GM12878 (cell line): ENCODE measurements around the gene SLC15A4. TPM values are rescaled to one million over a fixed set of nuclear protein-coding genes. Genes with fewer than 3 reads are reported as not detected.

Source experiments
- BHLHE40 ChIP-seq, 2 experiments: fragments of 450-650 bp in 1 of 2; IDR thresholded peaks; 2 replicates each; pipeline ENCODE4 v1.6.1; 2011 to 2017; ENCODE audit warnings: low read depth in 2 of 2, borderline replicate concordance in 1 of 2, improper control_type of control experiment in 1 of 2, low read length in 1 of 2, mild to moderate bottlenecking in 1 of 2
- BRCA1 ChIP-seq: IDR thresholded peaks from 2 replicates; pipeline ENCODE4 v1.6.1; 2011; ENCODE audit warnings: low read depth, low read length, improper control_type of control experiment
- DPF2 ChIP-seq: fragments of 450-650 bp; IDR thresholded peaks from 2 replicates; pipeline ENCODE4 v1.6.1; 2017; ENCODE audit warnings: mild to moderate bottlenecking
- EZH2 ChIP-seq: IDR thresholded peaks from 2 replicates; pipeline ENCODE4 v1.6.1; 2012; ENCODE audit warnings: low read depth, mild to moderate bottlenecking, control low read depth, inconsistent platforms, low read length, borderline replicate concordance; ENCODE audit not compliant: control insufficient read depth
- GATAD2B ChIP-seq: fragments of 450-650 bp; conservative IDR thresholded peaks from 2 replicates; pipeline ENCODE4 v1.6.1; 2017; ENCODE audit warnings: low read depth, mild to moderate bottlenecking, moderate library complexity
- HDAC2 ChIP-seq: fragments of 200-600 bp; sonication (generic); IDR thresholded peaks from 2 replicates; pipeline ENCODE4 v1.6.1; 2017
- IKZF1 ChIP-seq: fragments of 450-650 bp; conservative IDR thresholded peaks from 2 replicates; pipeline ENCODE4 v1.6.1; 2017; ENCODE audit warnings: antibody characterized with exemption, mild to moderate bottlenecking
- NFYA ChIP-seq: IDR thresholded peaks from 2 replicates; pipeline ENCODE4 v1.6.1; 2011; ENCODE audit warnings: low read depth, mild to moderate bottlenecking, low read length, improper control_type of control experiment, borderline replicate concordance
- NR2C1 ChIP-seq: fragments of 450-650 bp; IDR thresholded peaks from 2 replicates; pipeline ENCODE4 v1.6.1; 2017; ENCODE audit warnings: antibody characterized with exemption, mild to moderate bottlenecking, moderate library complexity
- NR2C2 ChIP-seq: IDR thresholded peaks from 2 replicates; pipeline ENCODE4 v1.6.1; 2011; ENCODE audit warnings: borderline replicate concordance, low read depth; ENCODE audit not compliant: control insufficient read depth, insufficient read length
- PML ChIP-seq: IDR thresholded peaks from 2 replicates; pipeline ENCODE4 v1.6.1; 2012; ENCODE audit warnings: low read length, inconsistent platforms
- POLR2AphosphoS2 ChIP-seq: IDR thresholded peaks from 2 replicates; pipeline ENCODE4 v1.6.1; 2011; ENCODE audit warnings: low read depth, mild to moderate bottlenecking, low read length, improper control_type of control experiment, moderate library complexity
- PRDM15 ChIP-seq: fragments of 450-650 bp; formaldehyde crosslinking; IDR thresholded peaks from 2 replicates; pipeline ENCODE4 v1.4.0; 2020; ENCODE audit warnings: mild to moderate bottlenecking, moderate library complexity
- RAD21 ChIP-seq: IDR thresholded peaks from 2 replicates; pipeline ENCODE4 v1.6.1; 2011; ENCODE audit warnings: mild to moderate bottlenecking, low read depth, low read length, moderate library complexity; ENCODE audit not compliant: insufficient read depth
- RAD51 ChIP-seq: fragments of 450-650 bp; IDR thresholded peaks from 2 replicates; pipeline ENCODE4 v1.6.1; 2016; ENCODE audit warnings: moderate library complexity, mild to moderate bottlenecking, inconsistent platforms
- RB1 ChIP-seq: fragments of 450-650 bp; formaldehyde crosslinking; IDR thresholded peaks from 2 replicates; pipeline ENCODE4 v1.6.1; 2017; ENCODE audit warnings: mild to moderate bottlenecking, borderline replicate concordance
- RELA ChIP-seq: fragments of 450-650 bp; IDR thresholded peaks from 2 replicates; pipeline ENCODE4 v1.8.0; 2014; ENCODE audit warnings: borderline replicate concordance; ENCODE audit not compliant: partially characterized antibody
- ZNF217 ChIP-seq: fragments of 450-650 bp; IDR thresholded peaks from 2 replicates; pipeline ENCODE4 v1.6.1; 2017; ENCODE audit warnings: antibody characterized with exemption, mild to moderate bottlenecking
- ZNF622 ChIP-seq: fragments of 450-650 bp; IDR thresholded peaks from 2 replicates; pipeline ENCODE4 v1.6.1; 2017; ENCODE audit warnings: mild to moderate bottlenecking, inconsistent platforms
- ZNF687 ChIP-seq: fragments of 450-650 bp; IDR thresholded peaks from 2 replicates; pipeline ENCODE4 v1.6.1; 2017; ENCODE audit warnings: mild to moderate bottlenecking, moderate library complexity
- polyA plus RNA-seq, 11 experiments: library from polyadenylated mRNA; depleted of rRNA in 4 of 11; unstranded in 6 of 11; stranded (reverse) in 5 of 11; fragments of >200 nt; fragmentation: Nextera tagmentation in 4 of 11; fragmentation: Illumina TruSeq in 1 of 11; extraction: Ambion mirVana in 4 of 11; extraction: Trizol in 1 of 11; gene quantifications; 1 replicate in 1 of 11; 2 replicates in 10 of 11; pipeline versions ENCODE4 v1.2.1 to v1.2.3, GENCODE V29; 2011 to 2016; ENCODE audit warnings: inconsistent platforms in 2 of 11, missing spikeins in 2 of 11, low read depth in 1 of 11
- total RNA-seq, 4 experiments: library from RNA; depleted of rRNA in 3 of 4; stranded (reverse); fragments of >200 nt in 3 of 4; fragmentation: Illumina TruSeq in 1 of 4; extraction: Trizol in 1 of 4; gene quantifications; 2 replicates each; pipeline versions ENCODE4 v1.2.1 to v1.2.3, GENCODE V29; 2013 to 2021

SLC15A4 gene
- total and polyA plus RNA-seq, 10 of the 15 experiments (the other 5 are each of a cell fraction or from before 2014, with no cell fraction given) = 12.7 to 257 (median 36.6) TPM

- TF ChIP-seq EZH2 = no peak
- TF ChIP-seq ZNF687 = peak; percentile 76
- no peak for TF ChIP-seq NFYA
- no peak for TF ChIP-seq RAD51
- peak; percentile 58 for TF ChIP-seq IKZF1
- no peak for TF ChIP-seq RAD21
- TF ChIP-seq RB1 = no peak
- 0 out of 2 replicates have a peak, but pooled peaks have one; percentile 22 for TF ChIP-seq ZNF217
- peak; percentile 54 for TF ChIP-seq NR2C1
- peak; percentile 69 for TF ChIP-seq DPF2
- peak; percentile 84; the same call in 1 of the 2 replicates for TF ChIP-seq POLR2AphosphoS2
- no peak for TF ChIP-seq HDAC2
- no peak for TF ChIP-seq RELA
- TF ChIP-seq BHLHE40 (IDR thresholded peaks at IDR 0.05; ENCODE audit: borderline replicate concordance in 1 of 2, low read depth in 2 of 2, low read length in 1 of 2) = 0 out of 4 replicates have a peak, but pooled peaks of 1 of the 2 experiments have one; percentile 8
- TF ChIP-seq PRDM15 (CRISPR knock-in tag) = no peak
- TF ChIP-seq ZNF622 = no peak
- no peak for TF ChIP-seq BRCA1
- TF ChIP-seq NR2C2 = no peak
- peak; percentile 63 for TF ChIP-seq PML
- TF ChIP-seq GATAD2B = peak; percentile 67
Measured at GRCh38 chr12:128791395-128792322, 32.1 kb downstream of the SLC15A4 start (continued).
